ENCODE measurements around the gene CEPT1.

DNA sequence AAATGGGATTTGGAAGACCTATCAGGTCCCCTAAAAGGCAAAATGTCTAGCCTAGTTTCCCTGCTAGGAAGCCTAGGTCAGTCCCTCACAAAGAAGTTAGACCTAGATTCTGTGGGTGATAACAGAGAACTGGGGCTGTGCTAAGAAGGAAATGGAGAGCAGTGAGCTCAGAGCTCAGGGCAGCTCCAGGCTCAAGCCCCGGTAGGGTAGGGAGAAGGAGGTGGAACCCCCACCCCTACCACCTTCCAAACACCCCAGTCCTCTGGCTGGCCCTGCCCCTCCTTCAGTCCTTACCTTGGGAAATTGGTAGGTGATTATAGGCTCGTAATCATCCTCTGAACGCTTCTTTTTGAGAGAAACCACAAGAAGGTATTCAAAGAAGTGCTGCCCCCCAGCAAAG, 59.3 kb downstream of the CEPT1 start:
- TF ChIP-seq, protein P1, sequence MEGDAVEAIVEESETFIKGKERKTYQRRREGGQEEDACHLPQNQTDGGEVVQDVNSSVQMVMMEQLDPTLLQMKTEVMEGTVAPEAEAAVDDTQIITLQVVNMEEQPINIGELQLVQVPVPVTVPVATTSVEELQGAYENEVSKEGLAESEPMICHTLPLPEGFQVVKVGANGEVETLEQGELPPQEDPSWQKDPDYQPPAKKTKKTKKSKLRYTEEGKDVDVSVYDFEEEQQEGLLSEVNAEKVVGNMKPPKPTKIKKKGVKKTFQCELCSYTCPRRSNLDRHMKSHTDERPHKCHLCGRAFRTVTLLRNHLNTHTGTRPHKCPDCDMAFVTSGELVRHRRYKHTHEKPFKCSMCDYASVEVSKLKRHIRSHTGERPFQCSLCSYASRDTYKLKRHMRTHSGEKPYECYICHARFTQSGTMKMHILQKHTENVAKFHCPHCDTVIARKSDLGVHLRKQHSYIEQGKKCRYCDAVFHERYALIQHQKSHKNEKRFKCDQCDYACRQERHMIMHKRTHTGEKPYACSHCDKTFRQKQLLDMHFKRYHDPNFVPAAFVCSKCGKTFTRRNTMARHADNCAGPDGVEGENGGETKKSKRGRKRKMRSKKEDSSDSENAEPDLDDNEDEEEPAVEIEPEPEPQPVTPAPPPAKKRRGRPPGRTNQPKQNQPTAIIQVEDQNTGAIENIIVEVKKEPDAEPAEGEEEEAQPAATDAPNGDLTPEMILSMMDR (IDR thresholded peaks at IDR 0.05), result no peak
- no peak for TF ChIP-seq POLR2A (IDR thresholded peaks at IDR 0.05)
